WTC11 (cell line): ENCODE data around the gene TMEM89.

Experiments used
- CTCF ChIP-seq: fragments of 200-600 bp; IDR thresholded peaks from 2 replicates; pipeline ENCODE4 v1.8.0; 2022; ENCODE audit warnings: antibody characterized with exemption
- E2F1 ChIP-seq: sonication (generic); formaldehyde crosslinking; IDR thresholded peaks from 2 replicates; pipeline ENCODE4 v1.8.0; 2022; ENCODE audit warnings: mild to moderate bottlenecking, missing genetic modification reagents
- ELF4 ChIP-seq: sonication (generic); formaldehyde crosslinking; IDR thresholded peaks from 2 replicates; pipeline ENCODE4 v1.8.1; 2022; ENCODE audit warnings: low read depth, mild to moderate bottlenecking, moderate library complexity, missing genetic modification reagents
- PREB ChIP-seq: sonication (generic); formaldehyde crosslinking; IDR thresholded peaks from 2 replicates; pipeline ENCODE4 v1.8.1; 2022; ENCODE audit warnings: mild to moderate bottlenecking, missing genetic modification reagents, moderate library complexity, borderline replicate concordance
- SMAD3 ChIP-seq: sonication (generic); formaldehyde crosslinking; IDR thresholded peaks from 2 replicates; pipeline ENCODE4 v1.8.0; 2022; ENCODE audit warnings: missing genetic modification reagents, mild to moderate bottlenecking, borderline replicate concordance
- TP53 ChIP-seq: sonication (generic); formaldehyde crosslinking; IDR thresholded peaks from 2 replicates; pipeline ENCODE4 v1.8.1; 2023; ENCODE audit warnings: mild to moderate bottlenecking, missing genetic modification reagents
- ZNF121 ChIP-seq: sonication (generic); formaldehyde crosslinking; IDR thresholded peaks from 2 replicates; pipeline ENCODE4 v1.8.0; 2023; ENCODE audit warnings: missing genetic modification reagents
- ZNF281 ChIP-seq: sonication (generic); formaldehyde crosslinking; IDR thresholded peaks from 2 replicates; pipeline ENCODE4 v1.8.0; 2023; ENCODE audit warnings: mild to moderate bottlenecking, missing genetic modification reagents

- TF ChIP-seq CTCF, result no peak
- no peak for TF ChIP-seq ZNF121 (CRISPR knock-in tag)
- TF ChIP-seq ELF4 (CRISPR knock-in tag), result no peak
- TF ChIP-seq SMAD3, result no peak
- TF ChIP-seq ZNF281 (CRISPR knock-in tag), result no peak
- TF ChIP-seq E2F1, result no peak
- TF ChIP-seq TP53 (CRISPR knock-in tag), result no peak
- TF ChIP-seq PREB, result no peak
Measured at GRCh38 chr3:48593337-48593736, 28.2 kb downstream of the TMEM89 start.
